Endometrium (tissue), 2 donors: ENCODE results near the gene MUSK.
"Not testable (repeated sequence)": the region's sequence is repeated elsewhere in the genome, so short reads cannot be mapped to it uniquely, and the experiment has no call there.

Source experiments
- FAIRE-seq: peaks from 2 replicates; lab custom pipeline; 2012; peaks lifted over from hg19 to GRCh38; lab: Jason Lieb, UNC
- donor health status: control.
- donor health status: control.

MUSK gene

DNA sequence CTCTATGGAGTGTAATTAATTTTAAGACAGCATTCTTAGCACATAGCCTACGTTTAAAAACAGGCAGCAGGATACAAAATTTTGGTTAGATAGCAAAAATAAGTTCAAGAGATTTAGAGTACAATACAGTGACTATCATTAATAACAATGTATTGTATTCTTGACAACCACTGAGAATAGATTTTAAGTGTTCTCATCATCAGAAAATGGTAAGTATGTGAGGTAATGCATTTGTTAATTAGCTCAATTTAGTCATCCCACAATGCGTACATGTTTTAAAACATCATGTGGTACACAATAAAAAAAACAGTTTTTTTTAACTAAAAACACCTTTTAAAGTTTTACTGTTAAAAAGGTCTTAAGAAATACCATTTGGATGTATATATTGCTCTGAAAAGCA, 94.2 kb downstream of the MUSK start:
- FAIRE-seq, result no peak

DNA sequence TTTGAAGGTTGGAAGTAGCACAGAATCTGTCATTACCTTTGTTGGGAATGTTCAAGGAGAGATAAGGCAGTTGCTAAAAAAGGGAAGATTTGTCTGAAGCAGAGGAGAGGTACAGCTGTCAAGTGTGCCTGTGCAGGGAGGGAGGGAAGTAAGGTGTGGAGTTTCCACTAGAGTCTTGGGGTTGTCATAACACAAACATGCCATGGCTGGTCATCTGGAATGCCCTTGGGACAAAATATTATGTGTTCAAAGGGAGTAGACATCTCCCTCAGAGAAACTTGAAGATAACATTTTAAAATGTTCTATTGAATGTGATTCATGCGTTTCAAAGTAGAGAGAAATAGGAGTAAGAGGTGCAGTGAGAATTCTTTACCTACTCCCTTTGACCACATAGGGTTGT, 95.0 kb downstream of the MUSK start:
- FAIRE-seq, result no peak

DNA sequence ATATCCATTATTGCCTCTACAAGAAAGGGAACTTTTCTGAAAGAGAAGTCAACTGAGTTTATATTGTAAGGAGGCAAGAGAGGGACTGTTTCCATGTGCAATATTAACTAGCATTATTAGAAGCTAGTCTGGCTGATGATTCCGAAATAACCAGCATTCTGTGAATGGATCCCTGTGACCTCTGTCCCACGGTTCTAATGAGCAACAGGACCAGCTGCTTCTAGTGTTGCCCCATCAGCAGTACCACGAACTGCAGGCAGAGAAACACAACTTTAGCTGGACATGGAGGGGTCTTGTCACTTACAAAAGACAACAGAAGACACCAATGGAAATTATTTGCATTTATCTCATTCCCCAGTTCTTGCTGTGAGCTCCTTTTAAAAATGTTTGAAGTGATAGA, 95.4 kb downstream of the MUSK start:
- no peak for FAIRE-seq

DNA sequence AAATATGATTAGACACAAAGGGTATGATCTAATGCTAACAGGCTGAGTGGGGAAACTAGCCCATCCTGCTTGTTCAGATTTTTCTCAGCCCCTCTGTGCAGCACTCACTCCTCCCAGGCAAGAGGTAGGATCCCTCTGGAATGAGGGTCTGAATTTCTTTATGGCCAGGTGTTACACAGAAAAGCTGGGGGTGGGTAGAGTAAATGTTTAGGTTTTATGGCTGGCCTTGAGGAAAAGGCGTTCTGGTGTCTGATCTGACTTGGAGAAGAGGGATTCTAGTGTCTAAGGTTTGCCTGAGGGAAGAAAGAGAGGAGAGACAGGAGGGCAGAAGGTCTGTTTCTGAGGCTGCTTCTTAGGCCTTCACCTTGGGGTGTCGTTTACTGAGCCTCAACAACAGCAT, 97.3 kb downstream of the MUSK start:
- no peak for FAIRE-seq

DNA sequence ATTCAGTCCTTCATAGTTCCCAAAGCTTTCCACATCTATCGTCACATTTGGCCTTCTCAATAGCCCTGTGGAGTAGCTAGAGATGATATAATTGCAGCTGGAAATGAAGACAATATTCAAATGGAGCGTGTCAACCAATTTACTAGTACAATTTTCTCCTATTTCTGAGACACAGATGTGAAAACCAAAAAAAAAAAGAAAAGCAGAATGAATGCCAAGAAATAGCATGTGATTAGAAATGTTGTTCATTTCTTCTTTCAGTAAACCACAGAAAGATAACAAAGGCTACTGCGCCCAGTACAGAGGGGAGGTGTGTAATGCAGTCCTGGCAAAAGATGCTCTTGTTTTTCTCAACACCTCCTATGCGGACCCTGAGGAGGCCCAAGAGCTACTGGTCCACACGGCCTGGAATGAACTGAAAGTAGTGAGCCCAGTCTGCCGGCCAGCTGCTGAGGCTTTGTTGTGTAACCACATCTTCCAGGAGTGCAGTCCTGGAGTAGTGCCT, 99.0 kb downstream of the MUSK start:
- FAIRE-seq, result peak; percentile 89

DNA sequence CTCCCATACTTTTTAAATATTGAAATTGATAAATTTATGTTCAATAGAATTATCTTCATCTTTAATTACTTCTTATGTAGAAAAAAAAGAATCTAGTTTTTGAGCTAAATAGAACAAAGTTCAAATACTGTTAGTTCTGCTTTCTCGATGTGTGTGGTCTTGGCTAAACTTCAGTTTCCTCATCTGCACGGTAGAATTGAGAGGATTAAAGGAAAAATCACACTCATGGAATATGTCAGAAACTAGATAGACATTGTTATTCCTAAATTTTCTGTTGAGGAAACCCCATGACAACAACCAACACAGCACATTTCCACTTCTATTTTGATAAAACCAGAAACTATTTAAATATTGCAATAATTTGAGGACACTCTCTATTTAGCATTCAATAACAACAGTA, 100.3 kb downstream of the MUSK start:
- FAIRE-seq, result peak; percentile 70

DNA sequence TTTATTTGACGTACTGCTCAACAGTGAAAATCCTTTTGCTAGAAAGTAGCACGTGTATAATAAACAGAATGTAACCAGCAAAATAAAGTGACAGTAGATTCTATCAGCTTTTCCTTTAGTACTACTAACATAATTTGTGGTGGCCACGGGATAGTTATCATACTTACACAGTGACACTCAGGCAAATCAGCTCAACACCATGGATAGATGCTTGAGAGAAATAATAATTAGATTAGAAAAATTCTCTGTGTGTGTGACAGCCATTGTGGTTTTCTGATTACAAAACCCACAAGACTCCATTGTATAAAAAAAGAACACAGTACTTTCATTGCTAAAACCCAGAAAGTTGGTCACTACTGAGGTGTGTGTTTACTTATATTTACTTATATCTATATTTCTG, 101.1 kb downstream of the MUSK start:
- no peak for FAIRE-seq

DNA sequence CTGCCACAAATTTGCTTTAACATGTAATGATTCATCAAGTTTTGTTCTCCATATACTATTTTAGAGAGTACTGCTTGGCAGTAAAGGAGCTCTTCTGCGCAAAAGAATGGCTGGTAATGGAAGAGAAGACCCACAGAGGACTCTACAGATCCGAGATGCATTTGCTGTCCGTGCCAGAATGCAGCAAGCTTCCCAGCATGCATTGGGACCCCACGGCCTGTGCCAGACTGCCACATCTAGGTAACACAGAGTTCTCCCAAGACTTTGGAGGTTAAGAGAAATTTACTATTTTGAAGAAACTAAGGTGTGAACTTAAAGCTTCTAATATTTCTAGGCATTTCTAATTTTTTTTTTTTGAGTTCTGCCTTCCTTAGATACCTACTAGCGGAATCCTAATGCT, 107.1 kb downstream of the MUSK start:
- no peak for FAIRE-seq

DNA sequence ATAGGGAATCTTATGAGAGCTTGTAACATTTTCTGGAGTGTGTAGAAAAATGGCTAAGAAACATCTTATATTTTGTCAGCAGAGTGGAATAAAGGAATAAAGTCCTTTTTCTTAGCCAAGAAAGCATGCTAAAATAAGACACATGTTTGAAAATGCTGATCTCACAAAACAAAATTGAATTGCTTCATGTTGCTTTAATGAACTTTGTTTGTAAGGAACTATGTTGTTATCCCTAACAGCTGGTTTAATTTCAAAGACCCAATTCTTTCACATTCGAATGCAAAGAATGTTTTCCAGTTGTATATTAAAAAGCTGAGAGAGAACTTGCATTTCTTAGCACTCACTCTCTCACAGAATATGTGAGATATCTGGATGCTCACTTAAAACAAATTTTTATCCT, 107.6 kb downstream of the MUSK start:
- FAIRE-seq, result peak; percentile 86

DNA sequence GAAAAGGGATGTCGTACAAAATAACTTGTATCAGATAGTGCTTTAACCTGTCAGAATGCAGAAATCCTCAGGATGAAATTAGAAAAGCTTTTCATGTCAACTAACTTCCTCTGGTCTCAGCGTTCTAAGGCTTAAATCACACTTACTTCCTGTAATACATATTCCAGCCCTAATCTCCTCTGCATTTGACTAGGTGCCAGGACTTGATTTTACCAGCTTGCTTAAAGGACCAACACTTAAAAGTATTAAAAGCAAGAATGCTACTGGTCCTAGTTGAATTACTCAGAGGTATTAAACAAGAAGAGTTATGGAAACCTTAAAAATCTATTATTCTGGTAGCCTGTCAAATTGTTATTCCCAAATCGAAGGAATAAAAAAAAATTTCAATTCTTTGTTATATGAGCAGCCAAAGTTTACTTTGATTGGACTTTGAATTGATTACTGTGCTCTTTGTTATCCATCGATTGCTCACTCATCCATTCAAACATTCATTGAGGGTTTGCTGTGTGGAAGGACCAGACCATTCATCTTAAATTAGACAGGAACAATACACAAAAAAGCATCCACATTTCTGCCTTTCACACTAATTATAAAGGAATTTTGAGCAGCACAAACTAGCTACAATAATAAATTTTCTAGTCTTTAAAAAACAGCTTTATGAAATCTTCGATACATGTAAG, 108.7 kb downstream of the MUSK start:
- FAIRE-seq, result no peak

DNA sequence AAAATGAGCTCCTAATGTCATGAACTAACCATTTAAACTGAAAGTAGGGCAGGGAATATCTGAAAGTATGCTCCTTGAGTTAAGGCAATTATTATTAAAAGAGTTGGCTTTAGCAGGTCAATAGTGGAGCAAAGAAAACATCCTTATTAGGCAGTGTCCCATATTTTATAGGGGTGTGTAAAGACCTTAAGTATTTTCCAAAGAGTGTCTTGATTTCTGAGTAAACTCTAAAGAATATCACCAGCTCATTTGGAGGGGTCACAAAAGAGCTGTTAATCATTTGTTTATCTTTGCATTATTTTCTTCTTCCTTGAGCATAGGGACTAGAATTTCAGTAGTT, 109.3 kb downstream of the MUSK start:
- no peak for FAIRE-seq

DNA sequence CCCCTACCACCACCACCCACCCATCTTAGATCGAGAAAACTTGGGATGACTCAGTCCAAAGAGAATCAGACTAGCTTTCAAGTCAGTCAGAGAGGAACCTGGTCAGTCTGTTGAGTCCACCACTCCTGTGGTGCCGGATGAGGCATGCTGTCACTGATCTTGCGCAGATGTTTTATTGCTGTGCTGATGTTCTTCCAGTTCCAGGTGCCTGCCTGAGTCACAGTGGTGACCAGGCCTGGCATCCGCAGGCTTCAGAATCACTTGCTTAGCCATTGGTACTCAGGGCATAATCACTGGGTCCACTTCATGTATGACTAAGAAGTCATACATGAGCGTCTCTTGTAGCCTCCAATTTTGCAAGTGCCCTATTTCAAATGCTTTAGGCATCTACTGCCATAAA, 114.1 kb downstream of the MUSK start:
- FAIRE-seq, result no peak

DNA sequence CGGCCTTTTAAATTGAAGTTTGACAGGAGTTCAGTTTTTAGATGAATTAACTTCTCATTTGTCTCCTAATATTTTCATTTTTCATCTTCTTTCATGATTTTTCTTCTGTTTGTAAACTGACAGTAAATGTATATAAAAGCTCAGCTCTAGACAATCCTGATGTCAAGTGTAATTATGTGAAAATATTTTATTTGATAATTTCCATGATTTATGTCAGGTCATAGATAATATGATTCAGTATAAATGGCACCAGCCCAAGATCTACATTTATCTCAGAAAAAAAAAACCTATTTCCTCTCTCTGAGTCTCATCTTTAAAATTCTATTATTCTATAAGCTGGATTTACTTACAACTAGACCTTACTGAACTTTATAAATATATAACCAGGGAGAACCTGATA, 115.7 kb downstream of the MUSK start:
- FAIRE-seq, result no peak

DNA sequence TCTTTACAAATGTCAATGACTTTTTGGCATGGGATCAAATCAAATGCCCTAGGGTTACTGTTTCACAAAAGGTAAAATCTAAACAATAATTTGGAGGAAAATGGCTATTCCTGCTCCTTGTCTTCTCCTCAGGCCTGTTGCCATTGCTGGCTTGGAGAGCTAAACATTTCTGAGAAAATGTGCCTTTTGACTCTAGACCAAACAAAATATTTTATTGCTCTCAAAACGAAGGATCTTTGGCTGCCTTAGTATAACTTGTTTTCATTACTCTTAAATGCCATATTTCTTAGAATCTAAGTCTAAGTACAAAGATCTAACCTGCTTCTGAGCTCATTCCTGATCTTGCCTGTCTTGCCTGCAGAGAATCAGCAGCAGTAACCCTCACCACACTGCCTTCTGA, 116.6 kb downstream of the MUSK start:
- FAIRE-seq, result peak; percentile 74

DNA sequence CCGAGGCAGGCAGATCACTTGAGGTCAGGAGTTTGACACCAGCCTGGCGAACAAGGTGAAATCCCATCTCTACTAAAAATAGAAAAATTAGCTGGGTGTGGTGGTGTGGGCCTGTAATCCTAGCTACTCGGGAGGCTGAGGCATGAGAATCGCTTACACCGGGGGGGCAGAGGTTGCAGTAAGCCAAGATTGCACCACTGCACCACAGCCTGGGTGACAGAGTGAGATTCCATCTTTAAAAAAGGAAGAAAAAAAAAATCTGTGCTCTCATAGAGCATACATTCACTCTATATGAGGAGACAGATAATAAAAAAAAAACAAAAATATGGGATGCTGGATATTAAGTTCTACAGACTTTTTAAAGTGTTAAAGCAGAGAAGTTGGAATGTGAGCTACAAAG, 119.8 kb downstream of the MUSK start:
- FAIRE-seq, result not testable (repeated sequence)

DNA sequence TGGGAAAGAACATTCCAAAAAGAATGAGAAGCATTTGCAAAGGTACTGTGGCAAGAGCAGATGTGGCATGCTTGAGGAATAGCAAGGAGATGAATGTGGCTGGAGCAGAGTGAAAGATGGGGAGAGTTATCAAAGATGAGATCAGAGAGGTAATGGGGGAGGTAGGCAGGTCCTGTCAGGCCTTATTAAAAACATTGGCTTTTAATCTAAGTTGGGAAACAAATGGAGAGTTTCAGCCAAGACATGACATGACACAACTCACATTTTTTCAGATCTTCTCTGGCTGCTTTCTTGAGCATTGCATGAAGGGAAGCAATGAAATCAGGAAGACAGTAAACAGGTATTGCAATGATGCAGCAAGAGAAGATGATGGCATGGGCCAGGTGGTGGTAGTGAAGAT, 120.3 kb downstream of the MUSK start:
- FAIRE-seq, result no peak

DNA sequence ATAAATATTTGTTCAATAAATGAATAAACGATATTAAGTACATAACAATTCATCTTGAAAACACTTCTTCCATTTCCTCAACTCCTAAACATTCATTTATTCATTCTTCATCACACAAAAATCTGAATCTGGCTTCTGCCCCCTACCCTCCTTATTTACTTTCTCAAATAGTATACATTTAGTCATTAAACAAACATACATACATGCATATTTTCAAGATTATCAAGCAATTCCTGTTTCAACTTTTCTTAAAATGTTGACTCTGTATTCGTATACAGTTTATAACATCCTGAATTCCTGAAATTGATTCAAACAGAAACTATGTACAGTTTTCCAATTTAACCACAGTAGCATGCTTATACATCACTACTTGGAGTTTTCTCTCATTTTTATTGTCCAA, 129.0 kb downstream of the MUSK start:
- no peak for FAIRE-seq

DNA sequence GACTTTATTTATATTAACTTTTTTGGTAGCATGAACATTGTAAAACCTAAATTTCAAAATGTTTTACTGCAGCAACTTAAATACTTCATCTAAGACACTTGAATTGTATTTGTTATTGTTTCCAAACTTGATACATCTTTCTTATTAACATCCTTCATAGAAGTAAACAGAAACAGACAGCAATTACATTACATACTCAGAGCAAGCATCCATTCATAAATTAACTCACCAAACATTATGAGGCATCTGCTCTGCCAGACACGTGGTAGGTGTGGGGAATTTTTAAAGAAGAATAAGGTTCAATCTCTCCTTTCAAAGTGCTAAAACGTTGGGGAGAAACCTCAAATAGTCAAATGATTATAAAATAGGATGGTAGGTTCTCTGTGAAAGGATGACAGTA, 130.8 kb downstream of the MUSK start:
- FAIRE-seq, result no peak

DNA sequence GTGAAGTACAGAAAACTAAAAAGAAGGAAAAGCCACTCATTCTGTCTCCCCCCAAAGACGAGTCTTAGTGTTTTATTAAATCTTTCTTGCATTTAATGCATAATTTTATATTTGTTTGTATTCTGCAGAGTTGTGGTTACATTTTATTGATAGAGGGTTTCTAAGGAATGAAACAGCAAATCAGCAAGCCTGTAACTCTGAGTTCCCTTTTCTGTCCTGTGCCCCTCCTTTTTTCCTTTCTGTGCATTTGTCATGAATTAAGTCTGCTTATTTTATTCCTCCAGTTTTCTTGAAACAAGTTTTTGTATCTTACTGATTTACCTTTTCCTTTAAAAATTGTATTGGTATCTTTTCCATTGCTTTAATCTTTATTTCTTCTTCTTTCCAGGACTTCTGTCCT, 132.8 kb downstream of the MUSK start:
- no peak for FAIRE-seq

DNA sequence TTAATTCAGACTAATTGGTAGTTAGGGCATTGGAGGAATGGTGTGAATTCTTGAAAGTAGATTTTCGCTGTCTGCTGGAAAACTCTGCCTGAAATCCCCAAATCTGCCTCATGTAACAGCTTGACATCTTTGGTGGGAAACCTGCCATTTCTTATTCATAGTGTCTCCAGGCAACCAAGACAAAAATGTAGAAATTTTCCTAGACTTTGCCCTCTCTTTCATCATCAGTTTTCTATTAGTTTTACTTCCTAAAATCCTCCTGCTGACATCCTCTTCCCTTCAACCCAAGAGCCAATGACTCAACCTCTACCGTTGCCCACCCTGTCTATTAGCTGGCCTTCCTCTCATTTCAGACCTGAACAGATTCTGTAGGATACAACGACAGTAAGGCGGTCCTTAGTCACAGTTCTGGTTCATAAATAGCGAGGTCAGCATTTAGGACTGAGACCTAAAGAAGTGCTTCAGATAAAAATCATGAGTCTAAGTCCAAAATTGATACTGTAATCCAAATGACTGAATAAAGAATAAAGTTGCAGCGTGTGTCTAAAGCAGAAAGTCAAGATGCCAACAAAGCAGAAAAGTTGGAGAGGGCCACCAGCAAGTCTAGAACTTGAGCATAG, 133.9 kb downstream of the MUSK start:
- FAIRE-seq, result no peak

DNA sequence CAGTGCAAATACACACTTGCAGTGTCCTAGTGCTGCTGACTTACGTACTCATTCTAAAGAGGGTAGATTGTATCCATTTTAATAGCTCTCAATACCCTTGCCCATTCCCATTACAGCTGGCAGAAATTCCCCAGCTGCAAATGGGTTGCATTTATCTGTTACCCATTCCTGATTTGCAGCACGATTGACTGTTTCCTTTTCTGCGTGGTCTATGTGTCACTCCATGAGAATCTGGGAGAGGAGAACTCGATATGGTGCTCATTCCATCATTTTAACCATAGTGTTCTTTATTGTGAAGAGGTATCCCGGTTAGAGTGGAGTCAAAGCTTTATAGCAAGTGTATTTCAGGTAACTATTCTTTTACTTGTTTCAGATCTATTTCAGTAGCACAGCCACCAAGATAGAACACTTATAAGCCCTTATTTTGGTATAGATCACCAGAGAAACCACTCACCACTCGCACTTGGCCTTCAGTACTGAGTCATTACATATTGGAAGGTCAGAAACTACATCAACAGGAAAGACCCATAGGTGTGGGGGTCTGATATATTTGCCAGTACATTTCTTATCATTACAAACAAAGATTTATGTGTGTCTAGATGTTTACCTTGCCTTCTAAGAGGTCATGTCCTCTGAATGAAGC, 139.5 kb downstream of the MUSK start:
- no peak for FAIRE-seq

DNA sequence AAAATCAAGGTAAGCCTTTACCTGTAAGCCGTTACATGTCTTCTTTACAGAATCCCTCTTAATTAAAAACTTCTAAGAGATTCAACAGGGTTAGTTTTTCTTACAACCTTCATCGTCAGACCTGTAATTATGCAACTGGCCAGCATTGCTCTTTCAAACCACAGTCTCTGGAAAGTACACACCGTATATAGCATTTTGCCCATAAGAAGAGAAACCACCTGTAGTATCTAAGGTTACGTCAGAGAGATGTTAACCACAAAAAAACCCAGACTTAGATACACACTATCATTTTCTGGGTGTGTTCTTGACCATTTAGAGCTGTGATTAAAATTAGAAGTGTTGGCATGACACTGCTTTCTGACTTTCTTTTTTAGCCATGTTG, 140.0 kb downstream of the MUSK start:
- FAIRE-seq, result no peak

DNA sequence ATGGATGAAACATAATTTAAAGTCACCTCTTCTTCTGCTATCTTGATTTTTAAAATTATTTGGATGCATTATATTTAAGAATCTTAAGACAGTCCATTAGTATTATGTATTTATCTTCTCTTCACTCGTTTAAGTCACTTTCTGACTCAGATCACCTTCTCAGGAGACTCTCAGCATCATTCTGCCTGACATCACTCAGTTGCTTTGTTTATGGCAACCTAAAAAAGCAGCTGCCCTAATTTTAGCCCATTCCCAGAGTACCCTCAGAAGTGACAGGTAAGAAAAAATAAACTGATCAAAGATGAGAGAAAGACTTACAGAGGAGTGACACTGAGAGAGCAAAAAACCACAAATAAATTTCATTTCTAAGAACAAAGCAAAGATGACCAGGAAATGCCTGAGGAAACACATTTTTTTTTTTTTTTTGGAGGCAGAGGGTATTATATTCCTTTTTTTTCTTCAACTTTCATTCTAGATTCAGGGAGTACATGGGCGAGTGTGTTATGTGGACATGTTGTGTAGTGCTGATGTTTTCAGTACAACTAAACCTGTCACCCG, 140.5 kb downstream of the MUSK start:
- no peak for FAIRE-seq
